DMS 273 (cell line): ENCODE measurements around the gene AQP10.
"Not testable (repeated sequence)": the region's sequence is repeated elsewhere in the genome, so short reads cannot be mapped to it uniquely, and the experiment has no call there.

Experiments used
- DNase-seq: peaks from one replicate; lab custom pipeline; 2025; ENCODE audit not compliant: unreplicated experiment; lab: John Stamatoyannopoulos, UW

The AQP10 gene

DNA sequence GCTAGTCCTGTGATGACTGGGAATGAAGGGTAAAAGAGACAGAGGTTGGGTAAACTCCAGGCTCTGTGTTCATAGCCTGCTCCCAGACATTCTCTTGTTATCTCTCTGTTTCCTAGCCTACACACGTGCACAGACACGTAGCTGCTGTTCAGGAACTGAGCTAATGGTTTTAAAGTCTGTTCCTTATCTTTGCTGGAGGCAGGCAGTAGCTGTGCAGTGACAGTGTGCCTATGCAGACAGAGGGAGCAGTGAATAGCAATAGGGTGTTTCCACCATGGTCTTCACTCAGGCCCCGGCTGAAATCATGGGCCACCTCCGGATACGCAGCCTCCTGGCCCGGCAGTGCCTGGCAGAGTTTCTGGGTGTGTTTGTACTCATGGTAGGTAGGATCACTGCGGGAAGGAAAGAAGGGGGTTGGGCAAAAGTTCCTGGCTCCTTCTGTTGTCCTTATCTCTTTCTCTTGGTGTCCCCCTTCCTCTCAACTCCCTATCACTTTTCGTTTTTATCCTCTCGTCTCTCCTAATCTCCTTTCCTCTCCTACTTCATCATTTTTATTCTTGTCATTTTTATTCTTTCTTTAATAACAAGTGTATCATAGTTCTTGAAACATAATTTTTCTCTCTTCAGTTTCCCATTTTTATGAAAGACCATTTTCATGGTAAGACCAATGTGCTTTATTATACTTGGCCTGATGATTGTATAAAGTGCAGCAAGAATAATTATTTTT, at the start of gene AQP10:
Gene AQP10 (plus strand): TSS at position 212 of the 727 bp plus-strand sequence. CDS start 63 bp downstream, at position 275.
- peak; percentile 27 for DNase-seq

GRCh38 chr1:154272217-154272998, 48.5 kb upstream of the AQP10 start, which contains the start of gene HAX1:
Gene HAX1 (plus strand): TSS chr1:154272629. CDS start chr1:154272724, 95 bp downstream.
- DNase-seq: peak; percentile 98

DNA sequence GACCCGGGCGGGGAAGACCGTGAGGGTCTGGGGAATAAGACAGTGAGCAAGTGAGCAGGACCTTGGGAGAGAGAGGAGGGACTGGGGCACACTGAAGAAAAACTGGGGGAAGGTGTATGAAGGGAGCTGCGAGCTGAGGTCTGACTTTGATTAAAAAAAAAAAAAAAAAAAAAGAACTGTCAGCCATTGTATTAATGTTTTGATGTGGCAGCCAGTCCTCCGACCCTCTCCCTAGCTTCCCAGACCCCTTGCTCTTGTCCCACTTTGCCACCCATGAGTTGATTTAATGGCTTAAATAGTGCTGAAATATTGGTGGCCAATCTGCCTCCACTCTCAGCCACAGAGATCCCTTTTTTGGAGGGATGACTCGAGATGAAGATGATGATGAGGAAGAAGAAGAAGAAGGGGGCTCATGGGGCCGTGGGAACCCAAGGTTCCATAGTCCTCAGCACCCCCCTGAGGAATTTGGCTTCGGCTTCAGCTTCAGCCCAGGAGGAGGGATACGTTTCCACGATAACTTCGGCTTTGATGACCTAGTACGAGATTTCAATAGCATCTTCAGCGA, 47.8 kb upstream of the AQP10 start:
- DNase-seq: no peak

DNA sequence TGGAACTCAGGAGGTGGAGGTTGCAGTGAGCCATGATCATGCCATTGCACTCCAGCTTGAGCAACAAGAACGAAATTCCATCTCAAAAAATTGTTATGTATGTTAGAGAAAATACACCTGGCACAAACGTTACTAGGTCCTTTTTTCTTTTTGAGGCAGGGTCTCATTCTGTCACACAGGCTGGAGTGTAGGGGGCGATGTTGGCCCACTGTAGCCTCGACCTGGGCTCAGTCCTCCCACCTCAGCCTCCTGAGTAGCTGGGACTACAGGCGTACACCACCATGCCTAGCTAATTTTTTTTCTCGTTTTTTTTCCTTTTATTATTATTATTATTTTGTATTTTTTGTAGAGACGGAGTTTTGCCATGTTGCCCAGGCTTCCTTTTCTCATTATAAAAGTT, 44.1 kb upstream of the AQP10 start:
- DNase-seq: peak; percentile 20

DNA sequence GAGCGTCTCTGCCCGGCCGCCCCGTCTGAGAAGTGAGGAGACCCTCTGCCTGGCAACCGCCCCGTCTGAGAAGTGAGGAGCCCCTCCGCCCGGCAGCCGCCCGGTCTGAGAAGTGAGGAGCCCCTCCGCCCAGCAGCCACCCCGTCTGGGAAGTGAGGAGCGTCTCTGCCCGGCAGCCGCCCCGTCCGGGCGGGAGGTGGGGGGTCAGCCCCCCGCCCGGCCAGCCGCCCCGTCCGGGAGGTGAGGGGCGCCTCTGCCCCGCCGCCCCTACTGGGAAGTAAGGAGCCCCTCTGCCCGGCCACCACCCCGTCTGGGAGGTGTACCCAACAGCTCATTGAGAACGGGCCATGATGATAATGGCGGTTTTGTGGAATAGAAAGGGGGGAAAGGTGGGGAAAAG, 33.3 kb upstream of the AQP10 start:
- DNase-seq: not testable (repeated sequence)

DNA sequence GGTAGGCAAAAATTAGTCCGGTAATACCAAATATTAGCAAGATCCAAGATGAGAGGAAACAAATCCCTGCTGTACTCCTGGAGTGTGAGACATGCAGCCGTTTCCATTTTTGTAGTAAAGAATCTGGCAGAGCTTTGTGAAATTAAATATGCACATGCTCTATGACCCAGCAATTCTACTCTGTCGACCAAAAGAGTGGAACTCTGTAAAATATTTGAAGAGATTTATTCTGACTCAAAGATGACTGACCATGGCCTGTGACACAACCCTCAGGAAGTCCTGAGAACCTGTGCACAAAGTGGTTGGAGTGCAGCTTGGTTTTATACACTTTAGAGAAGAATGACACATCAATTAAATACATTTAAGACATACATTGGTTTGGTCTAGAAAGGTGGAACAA, 32.2 kb upstream of the AQP10 start:
- DNase-seq: no peak

DNA sequence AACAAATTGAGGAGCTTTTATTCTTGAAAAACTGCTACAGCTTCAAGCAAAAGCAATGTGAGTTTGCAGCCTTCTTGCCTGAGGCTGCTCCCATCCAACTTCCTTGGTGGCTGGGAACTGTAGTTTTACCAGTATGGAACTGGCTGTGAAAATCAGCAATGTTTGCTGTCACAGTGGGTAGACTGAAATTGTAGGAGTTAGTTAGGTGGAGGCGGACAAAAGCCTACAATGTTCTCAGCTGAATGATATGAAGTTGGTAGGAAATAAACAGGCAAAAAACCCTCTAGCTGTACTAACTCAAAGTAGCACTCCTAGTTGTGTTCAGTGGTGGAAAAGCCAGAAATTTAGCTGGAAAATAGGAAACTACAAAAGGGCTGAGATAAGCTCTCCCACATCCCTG, 30.0 kb upstream of the AQP10 start:
- no peak for DNase-seq

GRCh38 chr1:154295408-154296235, 25.3 kb upstream of the AQP10 start:
- peak; percentile 17 for DNase-seq

GRCh38 chr1:154301582-154301981, 19.3 kb upstream of the AQP10 start:
- DNase-seq: no peak

GRCh38 chr1:154304664-154305337, 16.1 kb upstream of the AQP10 start:
- no peak for DNase-seq

GRCh38 chr1:154306151-154306550, 14.7 kb upstream of the AQP10 start:
- DNase-seq: no peak

GRCh38 chr1:154307670-154308270, 13.1 kb upstream of the AQP10 start:
- not testable (repeated sequence) for DNase-seq

- DNase-seq: not testable (repeated sequence)
Measured at GRCh38 chr1:154309136-154309535, 11.8 kb upstream of the AQP10 start.

DNA sequence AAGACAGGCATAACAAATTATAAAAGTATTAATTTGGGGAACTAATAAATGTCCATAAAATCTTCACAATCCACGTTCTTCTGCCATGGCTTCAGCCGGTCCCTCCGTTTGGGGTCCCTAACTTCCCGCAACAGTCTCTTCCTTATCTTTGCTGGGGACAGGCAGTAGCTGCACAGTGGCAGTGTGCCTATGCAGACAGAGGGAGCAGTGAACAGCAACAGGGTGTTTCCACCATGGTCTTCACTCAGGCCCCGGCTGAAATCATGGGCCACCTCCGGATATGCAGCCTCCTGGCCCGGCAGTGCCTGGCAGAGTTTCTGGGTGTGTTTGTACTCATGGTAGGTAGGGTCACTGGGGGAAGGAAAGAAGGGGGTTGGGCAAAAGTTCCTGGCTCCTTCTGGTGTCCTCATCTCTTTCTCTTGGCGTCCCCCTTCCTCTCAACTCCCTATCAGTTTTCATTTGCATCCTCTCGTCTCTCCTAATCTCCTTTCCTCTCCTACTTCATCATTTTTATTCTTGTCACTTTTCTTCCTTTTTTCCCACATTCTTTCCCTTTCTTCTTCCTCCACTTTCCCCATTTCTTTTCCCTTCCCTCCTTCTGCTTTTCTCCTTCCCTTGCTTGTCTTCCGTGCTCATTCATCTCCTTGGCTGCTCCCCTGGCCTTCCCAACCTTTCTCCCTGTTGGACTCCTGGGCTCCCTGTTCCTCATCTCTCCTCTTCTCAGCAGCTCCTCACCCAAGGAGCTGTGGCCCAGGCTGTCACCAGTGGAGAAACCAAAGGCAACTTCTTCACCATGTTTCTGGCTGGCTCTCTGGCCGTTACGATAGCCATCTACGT, 8.4 kb upstream of the AQP10 start:
- not testable (repeated sequence) for DNase-seq

DNA sequence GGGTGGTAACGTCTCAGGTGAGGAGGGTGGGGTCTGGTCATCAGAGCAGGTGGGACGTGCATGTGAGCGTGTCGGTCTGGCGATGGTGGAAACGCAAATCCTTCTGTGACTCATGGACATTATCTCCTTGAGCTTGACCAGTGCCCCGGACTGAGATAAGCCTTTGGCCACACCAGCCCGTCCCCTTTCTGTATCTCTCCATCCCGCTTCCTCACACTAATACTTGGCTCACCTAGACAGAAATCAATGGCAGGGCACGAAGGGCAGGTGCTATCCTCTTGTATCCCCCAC, 7.9 kb upstream of the AQP10 start:
- no peak for DNase-seq

GRCh38 chr1:154314226-154314625, 6.7 kb upstream of the AQP10 start:
- DNase-seq: not testable (repeated sequence)

- no peak for DNase-seq
Measured at GRCh38 chr1:154316704-154317103, 4.2 kb upstream of the AQP10 start.

GRCh38 chr1:154318386-154318785, 2.5 kb upstream of the AQP10 start:
- DNase-seq: no peak

GRCh38 chr1:154321609-154321934, 679 bp downstream of the AQP10 start:
- not testable (repeated sequence) for DNase-seq
